ENCODE measurements around the gene ABI3. TPM values are rescaled to one million over a fixed set of nuclear protein-coding genes. Genes with fewer than 3 reads are reported as not detected.

The ABI3 gene
- total and polyA plus RNA-seq, 9 of the 15 experiments (the other 6 are each of a cell fraction or from before 2014, with no cell fraction given) = not detected

- TF ChIP-seq RCOR1 (IDR thresholded peaks at IDR 0.05; ENCODE audit: borderline replicate concordance in 1 of 2, low read depth in 2 of 2, low read length in 2 of 2) = peak in 1 of 2 experiments; percentile 73; a peak in 2 of 4 replicates
- peak; percentile 29; the same call in 1 of the 2 replicates for TF ChIP-seq JUN (IDR thresholded peaks at IDR 0.05; ENCODE audit: borderline replicate concordance, low read depth, low read length)
- no peak for TF ChIP-seq JUN (CRISPR knock-in tag; IDR thresholded peaks at IDR 0.05; ENCODE audit: borderline replicate concordance)
- TF ChIP-seq BACH1 (tag; IDR thresholded peaks at IDR 0.05) = peak; percentile 68; the same call in 1 of the 2 replicates
- peak; percentile 87 for TF ChIP-seq C11orf30 (IDR thresholded peaks at IDR 0.05; ENCODE audit: low read depth)
- peak; percentile 64 to 71; a peak in 3 of 4 replicates for TF ChIP-seq NRF1 (conservative IDR thresholded peaks at IDR 0.05 in 1 of 2, IDR thresholded peaks at IDR 0.05 in 1 of 2)
- TF ChIP-seq MAFG (tag; conservative IDR thresholded peaks at IDR 0.05) = peak; percentile 78
- TF ChIP-seq RBM39 (optimal IDR thresholded peaks at IDR 0.05; ENCODE audit: low read depth, low read length) = peak; percentile 72
- 0 out of 2 replicates have a peak, but pooled peaks have one; percentile 60 for TF ChIP-seq ZKSCAN8 (CRISPR knock-in tag; IDR thresholded peaks at IDR 0.05)
- 0 out of 2 replicates have a peak, but pooled peaks have one; percentile 28 for TF ChIP-seq RFX5 (IDR thresholded peaks at IDR 0.05; ENCODE audit: low read depth, low read length)
- peak; percentile 78 for TF ChIP-seq NFE2 (IDR thresholded peaks at IDR 0.05; ENCODE audit: low read depth)
- TF ChIP-seq ZNF407 (IDR thresholded peaks at IDR 0.05; ENCODE audit: low read depth) = peak; percentile 64; the same call in 1 of the 2 replicates
- peak; percentile 84 to 86 for TF ChIP-seq KDM1A (IDR thresholded peaks at IDR 0.05)
- no peak for TF ChIP-seq MTA3 (IDR thresholded peaks at IDR 0.05; ENCODE audit: borderline replicate concordance)
- peak; percentile 79 for TF ChIP-seq MAFF (IDR thresholded peaks at IDR 0.05; ENCODE audit: low read length)
- TF ChIP-seq TAF9B (IDR thresholded peaks at IDR 0.05; ENCODE audit: partially characterized antibody) = peak; percentile 12
- TF ChIP-seq ZEB2 (IDR thresholded peaks at IDR 0.05) = peak; percentile 86; the same call in 1 of the 2 replicates
- TF ChIP-seq DPF2 (IDR thresholded peaks at IDR 0.05) = peak; percentile 81
- peak; percentile 32 for TF ChIP-seq HDAC3 (IDR thresholded peaks at IDR 0.05; ENCODE audit: borderline replicate concordance, partially characterized antibody)
- TF ChIP-seq NR2C1 (IDR thresholded peaks at IDR 0.05) = 0 out of 2 replicates have a peak, but pooled peaks have one; percentile 19
- TF ChIP-seq NR2C1 (tag; IDR thresholded peaks at IDR 0.05) = peak; percentile 5; the same call in 1 of the 2 replicates
- no peak for TF ChIP-seq ZNF124 (CRISPR knock-in tag; IDR thresholded peaks at IDR 0.05)
- 0 out of 2 replicates have a peak, but pooled peaks have one; percentile 63 for TF ChIP-seq GATAD2B (IDR thresholded peaks at IDR 0.05; ENCODE audit: borderline replicate concordance)
Measured at GRCh38 chr17:49191409-49191916, 19.0 kb upstream of the ABI3 start (continued).

Measured in K562 (cell line).